HG02981 (cell line): ENCODE measurements around the gene RHBDL1.
A peak's percentile ranks its signal among the peaks of the same experiment; 100 is the strongest.

ENCODE experiments used
- ATAC-seq: cut with Tn5 transposase; IDR thresholded peaks from one replicate; pipeline ENCODE4 v1.9.1; 2021; ENCODE audit warnings: mild to moderate bottlenecking, moderate library complexity; ENCODE audit not compliant: unreplicated experiment

Gene RHBDL1

GRCh38 chr16:716768-717325 is 41.4 kb downstream of the RHBDL1 start:
- ATAC-seq = no peak

GRCh38 chr16:717450-718245 is 42.2 kb downstream of the RHBDL1 start:
- ATAC-seq = no peak

- no peak for ATAC-seq
These were observed 42.9 kb downstream of the RHBDL1 start for GRCh38 chr16:718389-718788.

- ATAC-seq = no peak
These were observed 43.5 kb downstream of the RHBDL1 start for GRCh38 chr16:718922-719321.

- no peak for ATAC-seq
These were observed 44.5 kb downstream of the RHBDL1 start for GRCh38 chr16:719815-720446.

GRCh38 chr16:720447-720989 is 45.0 kb downstream of the RHBDL1 start:
- peak; percentile 20 for ATAC-seq

GRCh38 chr16:720990-721764 is 45.7 kb downstream of the RHBDL1 start, which contains the start of gene ANTKMT:
Gene ANTKMT, plus strand, starts transcription at chr16:721146. Its CDS starts 129 bp downstream, at chr16:721275.
- peak; percentile 74 for ATAC-seq

- no peak for ATAC-seq
These were observed 46.5 kb downstream of the RHBDL1 start for GRCh38 chr16:721765-722540.

GRCh38 chr16:722835-723633 is 47.6 kb downstream of the RHBDL1 start:
- ATAC-seq = no peak

GRCh38 chr16:723695-724094 is 48.2 kb downstream of the RHBDL1 start:
- ATAC-seq = no peak

GRCh38 chr16:724188-725040 is 48.9 kb downstream of the RHBDL1 start:
- no peak for ATAC-seq

GRCh38 chr16:725041-725376 is 49.5 kb downstream of the RHBDL1 start:
- no peak for ATAC-seq

- ATAC-seq = no peak
These were observed 50.2 kb downstream of the RHBDL1 start for GRCh38 chr16:725463-726187.

GRCh38 chr16:726188-726437 is 50.6 kb downstream of the RHBDL1 start:
- ATAC-seq = no peak

- no peak for ATAC-seq
These were observed 51.2 kb downstream of the RHBDL1 start, which contains the start of the genes CCDC78 and HAGHL for GRCh38 chr16:726438-727290. Gene CCDC78, minus strand, starts transcription at chr16:726443. Its CDS starts 76 bp downstream, at chr16:726367. Gene HAGHL, plus strand, starts transcription at chr16:727106. Its CDS starts 404 bp downstream, at chr16:727510.

- ATAC-seq = no peak
These were observed 52.0 kb downstream of the RHBDL1 start for GRCh38 chr16:727291-727977.
